HG03060 (cell line): ENCODE measurements around the gene B2M.

Source experiments
- ATAC-seq: cut with Tn5 transposase; IDR thresholded peaks from one replicate; pipeline ENCODE4 v1.9.1; 2021; ENCODE audit warnings: low read depth, moderate number of reproducible peaks; ENCODE audit not compliant: unreplicated experiment

B2M gene

GRCh38 chr15:44765036-44765435, 53.7 kb downstream of the B2M start:
- no peak for ATAC-seq
